Measurements from ENCODE around the gene CCDC33.

DNA sequence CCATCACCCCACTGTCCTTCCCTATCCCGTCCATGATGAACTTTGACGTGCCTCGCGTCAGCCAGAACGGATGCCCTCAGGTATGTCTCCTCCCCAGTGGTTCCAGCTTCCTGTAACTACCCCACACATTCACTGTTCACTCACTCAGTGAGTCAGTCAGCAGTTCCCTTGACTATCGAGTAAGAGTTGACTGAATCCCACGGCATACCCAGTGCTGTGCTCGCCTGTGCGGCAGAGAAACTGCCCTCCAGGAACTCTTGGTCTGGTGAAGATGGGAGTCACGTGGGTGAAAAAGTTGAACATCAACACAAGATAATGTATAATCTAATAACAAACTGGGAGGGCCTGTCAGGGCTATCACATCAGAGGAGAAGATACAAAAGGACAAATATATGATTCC is 36.7 kb downstream of the CCDC33 start:
- TF ChIP-seq, protein P1, sequence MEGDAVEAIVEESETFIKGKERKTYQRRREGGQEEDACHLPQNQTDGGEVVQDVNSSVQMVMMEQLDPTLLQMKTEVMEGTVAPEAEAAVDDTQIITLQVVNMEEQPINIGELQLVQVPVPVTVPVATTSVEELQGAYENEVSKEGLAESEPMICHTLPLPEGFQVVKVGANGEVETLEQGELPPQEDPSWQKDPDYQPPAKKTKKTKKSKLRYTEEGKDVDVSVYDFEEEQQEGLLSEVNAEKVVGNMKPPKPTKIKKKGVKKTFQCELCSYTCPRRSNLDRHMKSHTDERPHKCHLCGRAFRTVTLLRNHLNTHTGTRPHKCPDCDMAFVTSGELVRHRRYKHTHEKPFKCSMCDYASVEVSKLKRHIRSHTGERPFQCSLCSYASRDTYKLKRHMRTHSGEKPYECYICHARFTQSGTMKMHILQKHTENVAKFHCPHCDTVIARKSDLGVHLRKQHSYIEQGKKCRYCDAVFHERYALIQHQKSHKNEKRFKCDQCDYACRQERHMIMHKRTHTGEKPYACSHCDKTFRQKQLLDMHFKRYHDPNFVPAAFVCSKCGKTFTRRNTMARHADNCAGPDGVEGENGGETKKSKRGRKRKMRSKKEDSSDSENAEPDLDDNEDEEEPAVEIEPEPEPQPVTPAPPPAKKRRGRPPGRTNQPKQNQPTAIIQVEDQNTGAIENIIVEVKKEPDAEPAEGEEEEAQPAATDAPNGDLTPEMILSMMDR (IDR thresholded peaks at IDR 0.05; ENCODE audit: insufficient read depth, low read length) = no peak
- TF ChIP-seq, protein P2, sequence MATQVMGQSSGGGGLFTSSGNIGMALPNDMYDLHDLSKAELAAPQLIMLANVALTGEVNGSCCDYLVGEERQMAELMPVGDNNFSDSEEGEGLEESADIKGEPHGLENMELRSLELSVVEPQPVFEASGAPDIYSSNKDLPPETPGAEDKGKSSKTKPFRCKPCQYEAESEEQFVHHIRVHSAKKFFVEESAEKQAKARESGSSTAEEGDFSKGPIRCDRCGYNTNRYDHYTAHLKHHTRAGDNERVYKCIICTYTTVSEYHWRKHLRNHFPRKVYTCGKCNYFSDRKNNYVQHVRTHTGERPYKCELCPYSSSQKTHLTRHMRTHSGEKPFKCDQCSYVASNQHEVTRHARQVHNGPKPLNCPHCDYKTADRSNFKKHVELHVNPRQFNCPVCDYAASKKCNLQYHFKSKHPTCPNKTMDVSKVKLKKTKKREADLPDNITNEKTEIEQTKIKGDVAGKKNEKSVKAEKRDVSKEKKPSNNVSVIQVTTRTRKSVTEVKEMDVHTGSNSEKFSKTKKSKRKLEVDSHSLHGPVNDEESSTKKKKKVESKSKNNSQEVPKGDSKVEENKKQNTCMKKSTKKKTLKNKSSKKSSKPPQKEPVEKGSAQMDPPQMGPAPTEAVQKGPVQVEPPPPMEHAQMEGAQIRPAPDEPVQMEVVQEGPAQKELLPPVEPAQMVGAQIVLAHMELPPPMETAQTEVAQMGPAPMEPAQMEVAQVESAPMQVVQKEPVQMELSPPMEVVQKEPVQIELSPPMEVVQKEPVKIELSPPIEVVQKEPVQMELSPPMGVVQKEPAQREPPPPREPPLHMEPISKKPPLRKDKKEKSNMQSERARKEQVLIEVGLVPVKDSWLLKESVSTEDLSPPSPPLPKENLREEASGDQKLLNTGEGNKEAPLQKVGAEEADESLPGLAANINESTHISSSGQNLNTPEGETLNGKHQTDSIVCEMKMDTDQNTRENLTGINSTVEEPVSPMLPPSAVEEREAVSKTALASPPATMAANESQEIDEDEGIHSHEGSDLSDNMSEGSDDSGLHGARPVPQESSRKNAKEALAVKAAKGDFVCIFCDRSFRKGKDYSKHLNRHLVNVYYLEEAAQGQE (IDR thresholded peaks at IDR 0.05; ENCODE audit: insufficient replicate concordance, low read depth) = no peak

Measured in HL-60 (cell line).